Left lung (tissue), 10 donors: Measurements from ENCODE around the gene PNMA6A. TPM values are rescaled to one million over a fixed set of nuclear protein-coding genes. Genes with fewer than 3 reads are reported as not detected.
"Not testable (repeated sequence)": the region's sequence is repeated elsewhere in the genome, so short reads cannot be mapped to it uniquely, and the experiment has no call there.

Experiments used
- ATAC-seq: fragments of 200-7000 bp; cut with Tn5 transposase; one replicate; pipeline ENCODE4 v1.9.1; 2020; ENCODE audit warnings: moderate library complexity
- DNase-seq, 4 donors: peaks; one replicate each; pipeline ENCODE4 v3.0.0-alpha.2; 2013 to 2020
- H3K27ac ChIP-seq, 2 donors: fragments of 200-600 bp; sonication (generic) in 1 of 2; one replicate each; pipeline versions ENCODE4 v1.5.0 to v1.8.0; 2020 to 2021
- H3K27me3 ChIP-seq, 2 donors: fragments of 200-600 bp; sonication (generic) in 1 of 2; one replicate each; pipeline versions ENCODE4 v1.5.0 to v1.8.0; 2020 to 2021
- H3K36me3 ChIP-seq, 2 donors: fragments of 200-600 bp; sonication (generic) in 1 of 2; one replicate each; pipeline versions ENCODE4 v1.5.0 to v1.8.0; 2020 to 2021
- H3K4me1 ChIP-seq, 2 donors: fragments of 200-600 bp; one replicate each; pipeline ENCODE4 v1.8.0; 2021
- H3K4me3 ChIP-seq, 2 donors: fragments of 200-600 bp; sonication (generic) in 1 of 2; one replicate each; pipeline versions ENCODE4 v1.5.0 to v1.8.0; 2020 to 2021; ENCODE audit warnings: mild to moderate bottlenecking in 1 of 2
- H3K9me3 ChIP-seq, 2 donors: fragments of 200-600 bp; sonication (generic) in 1 of 2; one replicate each; pipeline versions ENCODE4 v1.5.0 to v1.8.0; 2020 to 2021
- intact Hi-C, 2 donors: fragments of 100-400 bp; cut with DNase I; formaldehyde crosslinking; loops; one replicate each; pipeline versions ENCODE4 v1.11.2 to v1.14.2; 2022
- polyA plus RNA-seq, 6 donors: library from polyadenylated mRNA; unstranded; fragments of 120-200 nt; gene quantifications; one replicate each; pipeline ENCODE4 v1.2.1, GENCODE V29; 2013; ENCODE audit not compliant: insufficient read length in 6 of 6
- total RNA-seq, 2 donors: library from RNA; stranded (reverse); fragmentation: NEBNext Ultra II Directional; extraction: Animal tissue kit (Norgen Biotek cat#: 25700); gene quantifications; one replicate each; pipeline ENCODE4 v1.2.1, GENCODE V29; 2021
- TF ChIP-seq, protein P1 (sequence below), 2 donors: fragments of 200-600 bp; sonication (generic) in 1 of 2; IDR thresholded peaks; one replicate each; pipeline versions ENCODE4 v1.5.0 to v1.8.0; 2021; ENCODE audit warnings: antibody characterized with exemption in 2 of 2
- donor health status: DM: no; HTN: yes; CAD: no.
- donor health status: DM: no; HTN: no; CAD: no.

The PNMA6A gene
- total and polyA plus RNA-seq, 8 donors, result 1.7 to 3.1 (median 2.4) TPM

DNA sequence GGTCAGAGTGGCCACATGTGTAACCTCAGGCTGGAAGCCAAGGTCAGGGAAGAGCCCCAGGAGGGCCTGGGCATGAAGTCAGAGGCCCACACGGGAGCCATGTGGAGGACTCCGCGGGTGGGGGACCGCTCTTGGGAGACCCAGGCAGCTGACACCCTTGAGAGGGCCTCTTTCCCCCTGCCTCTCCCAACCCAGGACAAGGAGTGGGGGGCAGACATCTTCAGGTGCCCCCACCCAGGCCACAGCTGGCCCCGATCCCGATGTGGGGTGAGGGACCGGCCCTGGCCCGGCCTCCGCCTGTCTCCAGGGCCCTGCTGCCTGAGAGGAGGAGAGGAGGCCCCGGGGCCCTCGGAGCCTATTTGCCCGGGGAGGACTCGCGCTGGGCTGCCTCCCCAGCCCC, 3.1 kb downstream of the PNMA6A start:
- Histone ChIP-seq H3K36me3 (no peaks in the 10 kb centered on the region), H3K9me3 (no peaks in the 10 kb centered on the region), H3K4me1 (no peaks in the 10 kb centered on the region), H3K27me3 (no peaks in the 10 kb centered on the region), H3K27ac (no peak overlapping the region), H3K4me3 (no peak overlapping the region)
- intact Hi-C loops, result no loop called here
- TF ChIP-seq, protein P1, sequence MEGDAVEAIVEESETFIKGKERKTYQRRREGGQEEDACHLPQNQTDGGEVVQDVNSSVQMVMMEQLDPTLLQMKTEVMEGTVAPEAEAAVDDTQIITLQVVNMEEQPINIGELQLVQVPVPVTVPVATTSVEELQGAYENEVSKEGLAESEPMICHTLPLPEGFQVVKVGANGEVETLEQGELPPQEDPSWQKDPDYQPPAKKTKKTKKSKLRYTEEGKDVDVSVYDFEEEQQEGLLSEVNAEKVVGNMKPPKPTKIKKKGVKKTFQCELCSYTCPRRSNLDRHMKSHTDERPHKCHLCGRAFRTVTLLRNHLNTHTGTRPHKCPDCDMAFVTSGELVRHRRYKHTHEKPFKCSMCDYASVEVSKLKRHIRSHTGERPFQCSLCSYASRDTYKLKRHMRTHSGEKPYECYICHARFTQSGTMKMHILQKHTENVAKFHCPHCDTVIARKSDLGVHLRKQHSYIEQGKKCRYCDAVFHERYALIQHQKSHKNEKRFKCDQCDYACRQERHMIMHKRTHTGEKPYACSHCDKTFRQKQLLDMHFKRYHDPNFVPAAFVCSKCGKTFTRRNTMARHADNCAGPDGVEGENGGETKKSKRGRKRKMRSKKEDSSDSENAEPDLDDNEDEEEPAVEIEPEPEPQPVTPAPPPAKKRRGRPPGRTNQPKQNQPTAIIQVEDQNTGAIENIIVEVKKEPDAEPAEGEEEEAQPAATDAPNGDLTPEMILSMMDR (IDR thresholded peaks at IDR 0.05), result no peak
- ATAC-seq, result no peak
- no peak for DNase-seq

DNA sequence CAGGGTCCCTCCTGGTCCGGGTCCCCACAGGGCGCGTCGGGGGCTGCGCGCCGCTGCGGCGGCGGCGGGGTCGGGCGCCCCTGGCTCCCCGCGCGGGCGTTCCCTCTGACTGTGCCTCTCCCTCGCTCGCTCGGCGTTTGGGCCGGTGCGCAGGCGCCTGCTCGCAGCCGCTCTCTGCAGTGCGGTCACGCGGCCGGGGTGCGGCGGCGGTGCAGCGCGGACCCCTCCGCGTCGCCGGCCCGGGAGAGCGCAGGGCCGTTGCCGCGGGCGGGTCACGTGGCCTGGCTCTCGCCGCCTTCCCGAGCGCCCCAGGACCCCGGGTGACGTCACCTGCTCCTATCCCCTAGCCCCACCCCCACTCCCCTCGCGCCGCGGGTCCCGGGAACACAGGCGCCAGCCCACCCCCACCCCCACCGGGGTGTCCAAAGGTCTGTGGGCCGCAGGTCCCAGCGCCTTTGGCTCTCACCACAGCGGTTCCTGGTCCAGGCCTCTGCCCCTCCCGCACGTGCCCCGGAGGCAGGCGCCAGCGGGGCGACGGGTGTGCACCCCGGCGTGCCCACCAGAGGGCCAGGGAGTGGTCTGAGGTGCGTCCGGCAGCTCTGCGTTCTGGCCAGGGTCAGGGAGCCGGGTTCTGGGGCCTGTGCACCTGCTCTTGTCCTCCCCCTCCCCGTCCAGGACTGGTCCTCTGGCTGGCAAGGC, 5.3 kb downstream of the PNMA6A start:
- H3K4me3 ChIP-seq, DNase-seq, H3K9me3 ChIP-seq, H3K27ac ChIP-seq, intact Hi-C loops, H3K36me3 ChIP-seq, H3K27me3 ChIP-seq, H3K4me1 ChIP-seq: not testable (repeated sequence)
- ATAC-seq, result peak; percentile 80

DNA sequence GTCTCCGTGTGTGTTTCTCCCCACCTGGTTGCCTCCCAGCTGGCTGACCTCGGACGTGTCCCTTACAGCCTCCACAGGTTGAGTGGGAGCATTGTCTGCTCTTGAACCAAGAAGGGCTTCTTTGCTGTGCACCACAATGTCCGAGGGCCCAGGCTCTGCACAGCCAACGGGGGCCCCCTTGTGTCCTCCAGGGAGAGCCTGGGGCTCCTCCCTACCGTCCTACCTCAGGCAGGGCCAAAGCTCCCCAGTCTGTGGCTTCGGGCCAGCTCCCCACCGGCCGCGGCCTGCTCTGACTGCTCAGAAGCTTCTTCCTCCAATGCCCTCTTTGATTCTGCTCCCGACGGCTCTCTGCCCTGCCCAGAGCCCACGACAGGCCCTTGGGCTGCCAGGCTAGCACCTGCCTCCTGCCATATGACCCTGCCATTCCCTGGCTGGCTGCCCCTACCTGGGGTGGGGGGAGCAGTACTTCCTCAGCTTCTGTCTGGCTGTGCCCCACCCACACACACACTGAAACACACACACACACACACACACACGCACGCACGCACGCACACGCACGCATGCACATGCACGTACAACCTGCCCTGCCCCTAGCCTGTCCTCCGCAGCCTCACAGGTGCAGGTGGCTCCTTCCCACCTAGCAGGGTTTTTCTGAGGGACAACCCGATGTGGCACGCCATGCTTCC, 11.1 kb downstream of the PNMA6A start:
- DNase-seq, H3K27ac ChIP-seq, ATAC-seq, H3K27me3 ChIP-seq, H3K36me3 ChIP-seq, H3K4me3 ChIP-seq, H3K4me1 ChIP-seq, intact Hi-C loops, H3K9me3 ChIP-seq: not testable (repeated sequence)

DNA sequence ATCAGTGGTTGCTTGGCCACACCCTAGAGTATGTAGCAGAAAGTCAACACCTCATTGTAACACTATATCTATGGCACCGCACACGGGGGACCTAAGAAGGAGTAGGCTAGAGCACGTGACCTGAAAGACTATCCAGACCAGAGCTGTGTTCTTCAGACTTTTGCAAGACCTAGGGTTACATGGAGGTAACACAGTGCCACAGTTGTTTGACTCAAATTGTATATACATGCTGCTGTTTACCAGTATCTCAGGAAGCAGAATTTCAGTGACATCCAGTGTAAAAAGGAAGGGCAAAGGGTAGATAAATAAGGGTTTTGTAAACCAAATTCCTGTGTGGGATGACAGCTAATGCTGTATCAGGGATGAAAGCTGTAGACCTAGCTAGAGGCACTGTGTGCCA, 30.2 kb downstream of the PNMA6A start:
- Histone ChIP-seq H3K36me3 (no peaks in the 10 kb centered on the region), H3K4me3 (no peak overlapping the region), H3K27ac (no peak overlapping the region), H3K9me3 (no peaks in the 10 kb centered on the region), H3K27me3 (no peaks in the 10 kb centered on the region), H3K4me1 (no peaks in the 10 kb centered on the region)
- no peak for DNase-seq
- intact Hi-C loops, result no loop called here
- TF ChIP-seq, protein P1 (IDR thresholded peaks at IDR 0.05), result no peak
- no peak for ATAC-seq

DNA sequence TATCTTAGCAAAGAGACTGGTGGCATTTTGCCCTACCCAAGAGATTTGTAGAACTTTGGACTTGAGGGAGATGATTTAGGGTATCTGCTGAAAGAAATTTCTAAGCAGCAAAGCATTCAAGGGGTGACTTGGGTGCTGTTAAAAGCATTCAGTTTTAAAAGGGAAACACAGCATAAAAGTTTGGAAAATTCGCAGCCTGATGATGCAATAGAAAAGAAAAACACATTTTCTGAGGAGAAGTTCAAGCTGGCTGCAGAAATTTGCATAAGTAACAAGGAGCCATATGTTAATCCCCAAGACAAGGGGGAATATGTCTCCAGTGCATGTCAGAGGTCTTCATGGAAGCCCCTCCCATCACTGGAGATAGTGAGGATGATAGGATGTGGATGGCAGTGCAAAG, 32.7 kb downstream of the PNMA6A start:
- DNase-seq, H3K27ac ChIP-seq, H3K27me3 ChIP-seq, H3K4me1 ChIP-seq, ATAC-seq, H3K36me3 ChIP-seq, H3K9me3 ChIP-seq, intact Hi-C loops, H3K4me3 ChIP-seq: not testable (repeated sequence)

DNA sequence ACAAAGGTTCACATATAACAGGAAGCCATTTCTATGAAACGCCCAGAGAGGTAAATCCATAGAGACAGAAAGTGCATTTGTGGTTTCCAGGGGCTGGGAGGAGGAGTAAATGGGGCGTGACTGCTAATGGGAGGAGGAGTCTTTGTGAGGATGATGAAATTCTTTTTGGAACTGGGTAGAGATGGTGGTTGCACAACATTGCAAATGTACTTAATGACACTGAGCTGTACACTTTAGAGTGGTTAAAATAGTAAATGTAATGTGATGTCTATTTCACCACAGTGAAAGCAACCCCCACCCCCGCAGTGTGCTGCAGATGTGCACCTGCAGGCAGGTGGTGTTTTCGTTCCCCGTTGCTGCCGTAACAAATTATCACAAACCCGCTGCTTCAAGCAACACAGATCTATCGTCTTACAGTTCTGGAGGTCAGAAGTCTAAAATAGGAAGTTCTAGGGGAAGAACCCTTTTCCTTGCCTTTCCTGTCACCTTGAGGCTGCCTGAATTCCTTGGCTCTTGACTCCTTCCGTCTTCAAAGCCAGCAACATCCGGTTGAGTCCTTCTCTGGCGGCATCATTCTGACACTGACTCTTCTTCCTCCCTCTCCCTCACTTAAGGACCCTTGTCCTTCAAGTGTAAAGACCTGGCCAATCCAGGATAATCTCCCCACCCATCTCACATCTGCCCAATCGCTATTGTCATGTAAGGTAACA, 34.0 kb downstream of the PNMA6A start:
- intact Hi-C loops, H3K27me3 ChIP-seq, H3K4me3 ChIP-seq, DNase-seq, H3K36me3 ChIP-seq, H3K4me1 ChIP-seq, H3K9me3 ChIP-seq, H3K27ac ChIP-seq: not testable (repeated sequence)
- peak; percentile 84 for ATAC-seq

DNA sequence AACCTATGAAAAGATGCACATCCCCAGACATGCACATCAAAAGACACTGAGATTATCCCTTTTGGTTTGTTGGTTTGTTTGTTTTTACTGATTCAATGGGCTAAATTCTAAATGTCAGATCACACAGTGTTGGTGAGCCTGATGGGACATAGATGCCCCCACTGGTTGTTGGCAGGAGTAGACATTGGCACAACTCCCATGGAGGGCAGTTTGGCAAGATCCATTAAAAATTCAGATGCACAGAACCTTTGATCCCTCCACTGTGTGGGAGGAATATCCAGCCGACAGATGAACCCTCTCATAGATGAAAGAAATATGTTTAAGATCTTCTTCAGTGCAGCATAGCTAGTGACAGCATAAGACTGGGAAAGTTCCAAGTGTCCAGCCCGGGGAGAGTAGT, 38.5 kb downstream of the PNMA6A start:
- H3K4me3 ChIP-seq, H3K27ac ChIP-seq, intact Hi-C loops: not testable (repeated sequence)

DNA sequence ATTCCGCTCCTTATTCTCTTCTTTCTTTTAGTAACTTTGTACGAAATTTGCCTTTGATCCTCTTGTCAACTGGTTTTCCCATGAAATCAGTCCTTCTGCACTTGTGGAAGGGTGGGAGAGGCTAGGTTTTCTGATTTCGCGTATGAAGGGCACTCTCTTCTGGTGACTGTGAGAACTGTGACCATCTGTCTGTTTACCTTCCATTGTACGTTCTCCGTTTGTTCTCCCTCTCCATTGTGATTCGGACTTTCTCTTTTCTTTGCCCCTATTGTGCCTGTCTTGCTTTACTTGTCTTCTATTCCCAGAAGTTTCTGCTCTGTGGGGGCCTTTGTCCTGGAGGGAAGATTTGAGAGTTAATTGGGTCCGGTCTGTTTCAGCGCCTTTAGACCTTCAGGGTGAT, 41.6 kb downstream of the PNMA6A start:
- H3K36me3 ChIP-seq, H3K27ac ChIP-seq, intact Hi-C loops, H3K4me1 ChIP-seq, ATAC-seq, DNase-seq, H3K4me3 ChIP-seq, H3K9me3 ChIP-seq, H3K27me3 ChIP-seq: not testable (repeated sequence)

More for the DNA sequence above, 38.5 kb downstream of the PNMA6A start:
- H3K36me3 ChIP-seq, H3K4me1 ChIP-seq, ATAC-seq, H3K27me3 ChIP-seq, DNase-seq, H3K9me3 ChIP-seq: not testable (repeated sequence)

DNA sequence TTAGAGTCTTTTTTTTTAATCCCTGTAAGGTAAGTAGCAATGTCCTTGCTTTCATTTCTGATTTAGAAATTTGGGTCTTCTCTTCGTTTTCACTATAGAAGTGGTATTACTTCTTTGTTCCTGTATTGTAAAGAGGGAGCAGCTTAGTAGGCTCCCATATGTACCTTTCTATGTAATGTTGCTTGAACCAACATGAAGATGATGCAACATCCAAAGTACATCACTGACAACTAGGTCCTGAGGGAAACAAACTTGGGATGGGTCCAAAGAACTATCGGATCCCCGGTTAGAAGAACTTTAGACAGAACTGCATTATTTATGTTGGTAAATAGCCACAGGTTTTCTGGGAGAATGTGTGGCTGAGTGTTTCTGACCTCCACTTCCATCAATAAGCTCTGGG, 45.5 kb downstream of the PNMA6A start:
- intact Hi-C loops, H3K4me1 ChIP-seq, ATAC-seq, H3K27me3 ChIP-seq, H3K4me3 ChIP-seq, H3K27ac ChIP-seq, DNase-seq, H3K9me3 ChIP-seq, H3K36me3 ChIP-seq: not testable (repeated sequence)

DNA sequence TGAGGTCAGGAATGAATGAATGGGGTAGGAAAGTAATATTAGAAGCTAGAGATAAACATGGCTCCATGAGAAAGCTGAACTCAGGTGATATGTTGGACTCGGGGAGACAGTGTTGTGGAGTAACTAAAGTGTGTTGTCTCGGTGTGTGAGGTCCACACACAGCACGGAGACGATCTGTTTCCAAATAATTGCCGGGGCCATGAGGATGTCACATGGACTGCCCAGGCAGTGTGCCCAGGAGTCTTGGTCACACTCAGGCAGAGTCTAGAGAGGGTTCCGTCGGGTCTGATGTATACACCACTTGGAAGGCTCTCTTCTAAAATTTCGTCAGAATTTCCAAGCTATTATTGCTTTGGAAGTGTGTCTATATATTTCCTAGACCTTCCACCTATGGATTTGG, 48.0 kb downstream of the PNMA6A start:
- ATAC-seq, H3K27me3 ChIP-seq, H3K4me1 ChIP-seq, H3K9me3 ChIP-seq, DNase-seq, intact Hi-C loops, H3K4me3 ChIP-seq, H3K36me3 ChIP-seq, H3K27ac ChIP-seq: not testable (repeated sequence)

DNA sequence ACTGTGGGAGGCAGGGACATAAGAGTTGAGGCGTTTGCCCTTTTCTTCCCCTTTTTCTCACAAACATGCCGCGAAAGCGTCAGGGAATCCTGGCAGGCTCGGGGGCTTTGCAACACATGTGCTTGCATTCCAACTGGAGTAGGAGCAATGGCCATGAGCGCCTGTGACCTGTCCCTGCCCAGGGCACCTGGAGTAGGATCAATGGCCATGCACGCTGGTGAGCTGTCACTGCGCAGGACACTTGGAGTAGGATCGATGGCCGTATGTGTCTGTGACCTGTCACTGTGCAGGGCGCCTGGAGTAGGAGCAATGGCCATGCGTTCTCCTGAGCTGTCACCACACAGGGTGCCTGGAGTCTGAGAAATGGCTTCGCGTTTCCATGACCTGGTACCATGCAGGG, 51.2 kb downstream of the PNMA6A start:
- H3K36me3 ChIP-seq, ATAC-seq, H3K27ac ChIP-seq, DNase-seq, H3K27me3 ChIP-seq, intact Hi-C loops, H3K4me1 ChIP-seq, H3K4me3 ChIP-seq, H3K9me3 ChIP-seq: not testable (repeated sequence)
